ENCODE measurements around the gene B3GNT9.

The B3GNT9 gene

DNA sequence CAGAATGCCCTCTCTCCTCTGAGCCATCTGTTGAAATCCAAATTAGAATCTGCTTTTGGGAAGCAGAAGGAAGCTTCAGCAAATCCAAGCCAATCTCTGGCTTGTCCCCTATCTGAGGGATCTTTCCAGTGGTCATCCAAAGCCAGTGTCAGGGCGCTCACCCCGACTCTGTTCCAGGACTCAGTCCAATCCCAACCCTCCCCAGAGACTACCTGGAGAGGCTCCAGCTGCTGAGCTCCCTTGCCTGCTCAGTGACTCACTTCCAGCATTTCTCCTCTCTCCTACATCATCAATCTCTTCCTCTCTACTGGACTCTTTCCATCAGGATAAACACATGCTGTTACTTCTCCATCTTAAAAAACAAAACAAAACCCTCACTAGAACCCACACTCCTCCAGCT, 30.5 kb upstream of the B3GNT9 start:
- TF ChIP-seq, protein P1, sequence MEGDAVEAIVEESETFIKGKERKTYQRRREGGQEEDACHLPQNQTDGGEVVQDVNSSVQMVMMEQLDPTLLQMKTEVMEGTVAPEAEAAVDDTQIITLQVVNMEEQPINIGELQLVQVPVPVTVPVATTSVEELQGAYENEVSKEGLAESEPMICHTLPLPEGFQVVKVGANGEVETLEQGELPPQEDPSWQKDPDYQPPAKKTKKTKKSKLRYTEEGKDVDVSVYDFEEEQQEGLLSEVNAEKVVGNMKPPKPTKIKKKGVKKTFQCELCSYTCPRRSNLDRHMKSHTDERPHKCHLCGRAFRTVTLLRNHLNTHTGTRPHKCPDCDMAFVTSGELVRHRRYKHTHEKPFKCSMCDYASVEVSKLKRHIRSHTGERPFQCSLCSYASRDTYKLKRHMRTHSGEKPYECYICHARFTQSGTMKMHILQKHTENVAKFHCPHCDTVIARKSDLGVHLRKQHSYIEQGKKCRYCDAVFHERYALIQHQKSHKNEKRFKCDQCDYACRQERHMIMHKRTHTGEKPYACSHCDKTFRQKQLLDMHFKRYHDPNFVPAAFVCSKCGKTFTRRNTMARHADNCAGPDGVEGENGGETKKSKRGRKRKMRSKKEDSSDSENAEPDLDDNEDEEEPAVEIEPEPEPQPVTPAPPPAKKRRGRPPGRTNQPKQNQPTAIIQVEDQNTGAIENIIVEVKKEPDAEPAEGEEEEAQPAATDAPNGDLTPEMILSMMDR (IDR thresholded peaks at IDR 0.05; ENCODE audit: low read depth, low read length), result no peak
- H3K4me3 ChIP-seq (ENCODE audit: low read depth, low read length), result peak overlapping the region; percentile 17; the same call in 1 of the 2 replicates

DNA sequence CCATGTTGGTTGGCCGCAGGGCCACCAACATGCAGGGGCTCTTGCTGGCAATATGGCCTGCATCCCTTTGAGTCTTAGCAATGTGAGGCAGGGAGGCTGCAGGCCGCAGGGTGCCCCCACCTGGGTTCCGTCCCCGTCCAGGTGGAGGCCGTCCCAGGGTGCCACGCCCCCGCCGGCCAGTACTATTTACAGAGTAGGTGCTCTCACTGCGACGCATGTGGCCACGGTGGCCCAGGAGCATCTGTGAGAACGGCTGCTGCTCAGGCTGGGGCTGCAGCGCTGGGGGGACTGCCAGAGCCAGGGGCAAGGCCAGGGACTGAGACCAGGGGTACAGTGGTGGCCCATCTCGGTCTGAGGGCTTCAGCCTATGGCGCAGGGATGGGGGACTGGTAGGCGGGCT, 29.4 kb upstream of the B3GNT9 start:
- TF ChIP-seq, protein P1 (IDR thresholded peaks at IDR 0.05; ENCODE audit: low read depth, low read length), result no peak
- H3K4me3 ChIP-seq (ENCODE audit: low read depth, low read length), result no peak overlapping the region

- no peak overlapping the region for H3K4me3 ChIP-seq (ENCODE audit: low read depth, low read length)
- TF ChIP-seq, protein P1 (IDR thresholded peaks at IDR 0.05; ENCODE audit: low read depth, low read length), result no peak
These were observed 28.8 kb upstream of the B3GNT9 start for GRCh38 chr16:67179421-67180080.

DNA sequence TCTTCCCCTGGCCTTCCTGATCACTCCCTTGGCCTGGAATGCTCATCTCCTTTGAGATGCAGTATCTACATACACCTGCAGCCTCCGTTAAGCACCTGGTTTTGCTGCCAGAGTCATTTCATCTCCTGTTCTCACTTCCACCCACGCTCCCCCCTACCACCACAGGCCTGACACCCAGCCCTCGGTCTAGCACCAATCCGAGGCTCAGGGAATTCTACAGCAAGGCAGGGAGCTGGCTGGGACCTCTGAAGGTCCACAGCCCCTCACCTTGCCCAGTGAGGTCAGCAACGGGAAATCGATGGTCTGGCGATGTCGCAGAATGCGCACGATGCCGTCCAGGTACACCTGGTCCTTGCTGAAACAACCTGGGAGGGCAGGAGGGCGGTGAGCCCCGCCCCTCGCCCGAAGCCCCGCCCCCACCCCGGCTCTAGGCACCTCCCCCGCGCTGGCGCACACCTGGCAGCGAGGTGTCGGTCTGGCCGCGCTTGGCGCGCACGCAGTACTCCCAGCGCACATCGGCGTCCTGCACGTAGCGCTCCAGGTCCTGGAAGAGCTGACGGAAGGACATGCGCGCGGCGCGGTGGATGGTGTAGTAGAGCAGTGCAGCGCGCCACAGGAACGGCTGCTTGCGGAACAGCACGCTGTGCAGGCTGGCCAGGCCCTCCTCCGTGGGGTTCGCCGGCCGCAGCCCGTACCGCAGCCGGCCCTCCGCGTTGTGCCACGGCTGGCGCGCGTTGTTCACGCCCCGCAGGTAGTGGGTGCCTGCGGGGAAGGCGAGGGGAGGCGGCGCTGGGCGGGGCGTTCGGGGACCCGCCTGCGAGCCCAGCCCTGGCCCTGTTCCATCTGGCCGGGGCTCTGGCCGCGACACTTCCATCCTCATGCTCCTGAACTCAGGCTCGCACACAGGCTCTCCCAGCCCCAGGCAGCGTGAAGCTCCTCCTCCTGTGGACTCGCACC, 27.2 kb upstream of the B3GNT9 start:
- TF ChIP-seq, protein P1 (IDR thresholded peaks at IDR 0.05; ENCODE audit: low read depth, low read length), result no peak
- no peak overlapping the region for H3K4me3 ChIP-seq (ENCODE audit: low read depth, low read length)

DNA sequence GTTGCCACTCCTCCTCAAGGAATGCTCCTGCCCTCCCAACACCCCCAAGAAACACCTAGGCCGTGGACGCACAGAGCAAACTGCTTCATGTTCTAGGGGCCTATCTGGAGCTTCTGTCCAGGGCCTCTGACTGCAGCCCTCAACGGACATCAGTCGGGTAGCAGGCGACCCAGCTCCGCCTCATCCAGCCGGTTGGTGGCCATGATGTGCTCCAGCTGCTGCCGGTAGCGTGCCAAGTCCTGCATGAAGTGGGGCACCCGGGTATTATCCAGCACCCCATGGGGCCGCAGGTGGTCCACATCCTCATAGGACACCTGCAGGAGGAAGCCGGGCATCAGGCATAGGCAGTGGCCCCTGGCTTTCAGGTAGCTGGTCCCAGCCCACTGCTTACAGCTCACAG, 25.9 kb upstream of the B3GNT9 start:
- H3K4me3 ChIP-seq (ENCODE audit: low read depth, low read length), result no peak overlapping the region
- TF ChIP-seq, protein P1 (IDR thresholded peaks at IDR 0.05; ENCODE audit: low read depth, low read length), result no peak

GRCh38 chr16:67174706-67175231, 24.0 kb upstream of the B3GNT9 start:
- TF ChIP-seq, protein P1 (IDR thresholded peaks at IDR 0.05; ENCODE audit: low read depth, low read length), result no peak
- H3K4me3 ChIP-seq (ENCODE audit: low read depth, low read length), result peak overlapping the region; percentile 57

Data from WI38 (cell line).